Right ventricle myocardium inferior (tissue), 1 donor: ENCODE measurements around the gene ALDH1A3. TPM values are rescaled to one million over a fixed set of nuclear protein-coding genes. Genes with fewer than 3 reads are reported as not detected.

ENCODE experiments used
- ATAC-seq: fragments of 200-7000 bp; cut with Tn5 transposase; one replicate; pipeline ENCODE4 v1.9.1; 2020; ENCODE audit warnings: mild to moderate bottlenecking, moderate library complexity
- DNase-seq: peaks from one replicate; pipeline ENCODE4 v3.0.0; 2021; ENCODE audit errors: missing footprints
- intact Hi-C: fragments of 100-400 bp; cut with DNase I; formaldehyde crosslinking; loops from one replicate; pipeline ENCODE4 v1.11.0; 2022
- total RNA-seq: library from RNA; stranded (reverse); fragmentation: NEBNext Ultra II Directional; extraction: Animal tissue kit (Norgen Biotek cat#: 25700); gene quantifications from one replicate; pipeline ENCODE4 v1.2.1, GENCODE V29; 2021
- donor health status: DM: no; HTN: yes; CAD: no; lungs with severe emphysema.

ALDH1A3 gene
- total RNA-seq, 1 donor from 2014 or later = 3.7 TPM

GRCh38 chr15:100853676-100854440 is 25.8 kb upstream of the ALDH1A3 start:
- ATAC-seq (no peak), DNase-seq (no peak)
- intact Hi-C loops = no loop called here

GRCh38 chr15:100856867-100857266 is 22.8 kb upstream of the ALDH1A3 start:
- ATAC-seq = no peak
- no peak for DNase-seq
- intact Hi-C loops = no loop called here

- no peak for ATAC-seq
- no peak for DNase-seq
- intact Hi-C loops = no loop called here
These were observed 21.3 kb upstream of the ALDH1A3 start for GRCh38 chr15:100858294-100858693.

GRCh38 chr15:100859970-100860828 is 19.4 kb upstream of the ALDH1A3 start:
- no peak for ATAC-seq
- no peak for DNase-seq
- intact Hi-C loops = no loop called here

- ATAC-seq (no peak), DNase-seq (no peak)
- intact Hi-C loops = no loop called here
These were observed 18.7 kb upstream of the ALDH1A3 start for GRCh38 chr15:100860829-100861510.

GRCh38 chr15:100861511-100861991 is 18.1 kb upstream of the ALDH1A3 start:
- intact Hi-C loops = no loop called here
- DNase-seq (peak; percentile 79), ATAC-seq (peak; percentile 45)

- ATAC-seq (no peak), DNase-seq (no peak)
- intact Hi-C loops = no loop called here
These were observed 17.5 kb upstream of the ALDH1A3 start for GRCh38 chr15:100862162-100862561.

- intact Hi-C loops = no loop called here
These were observed 16.4 kb upstream of the ALDH1A3 start for GRCh38 chr15:100863075-100863795.

GRCh38 chr15:100863796-100864267 is 15.8 kb upstream of the ALDH1A3 start:
- ATAC-seq (peak; percentile 85), DNase-seq (peak; percentile 85)
- intact Hi-C loops = no loop called here

More at GRCh38 chr15:100863075-100863795, 16.4 kb upstream of the ALDH1A3 start:
- DNase-seq (no peak), ATAC-seq (no peak)

GRCh38 chr15:100866386-100867330 is 13.0 kb upstream of the ALDH1A3 start:
- DNase-seq (no peak), ATAC-seq (no peak)
- intact Hi-C loops = no loop called here

GRCh38 chr15:100867433-100867832 is 12.2 kb upstream of the ALDH1A3 start:
- no peak for ATAC-seq
- no peak for DNase-seq
- intact Hi-C loops = no loop called here

- ATAC-seq = no peak
- intact Hi-C loops = no loop called here
- DNase-seq = no peak
These were observed 10.3 kb upstream of the ALDH1A3 start for GRCh38 chr15:100869151-100869999.

- DNase-seq = no peak
- intact Hi-C loops = loop anchor here (1.0 kb wide), 2 partner anchors 201 to 246 kb away; no protein-coding TSS in a partner anchor
- ATAC-seq = peak; percentile 62
These were observed 6.5 kb upstream of the ALDH1A3 start for GRCh38 chr15:100873029-100873677.

GRCh38 chr15:100875495-100875894 is 4.1 kb upstream of the ALDH1A3 start:
- intact Hi-C loops = no loop called here
- DNase-seq = no peak
- ATAC-seq = no peak

- peak; percentile 62 for DNase-seq
- ATAC-seq = no peak
- intact Hi-C loops = no loop called here
These were observed 3.7 kb upstream of the ALDH1A3 start for GRCh38 chr15:100875976-100876375.

GRCh38 chr15:100877551-100877950 is 2.1 kb upstream of the ALDH1A3 start:
- DNase-seq = no peak
- no peak for ATAC-seq
- intact Hi-C loops = no loop called here
